K562 (cell line): Measurements from ENCODE around the gene ZSWIM6. TPM values are rescaled to one million over a fixed set of nuclear protein-coding genes. Genes with fewer than 3 reads are reported as not detected.

Source experiments
- CC2D1A ChIP-seq: fragments of 450-650 bp; IDR thresholded peaks from 2 replicates; pipeline ENCODE4 v1.6.1; 2017; ENCODE audit warnings: mild to moderate bottlenecking
- CEBPB ChIP-seq: fragments of 450-650 bp; IDR thresholded peaks from 2 replicates; pipeline ENCODE4 v1.6.1; 2016; ENCODE audit warnings: missing genetic modification characterization, missing compliant biosample characterization
- DIDO1 ChIP-seq: fragments of 450-650 bp; IDR thresholded peaks from 2 replicates; pipeline ENCODE4 v1.6.1; 2016; ENCODE audit warnings: low read depth, missing biosample characterization, missing genetic modification characterization
- EP300 ChIP-seq: IDR thresholded peaks from 2 replicates; pipeline ENCODE4 v1.6.1; 2012; ENCODE audit warnings: low read length, improper control_type of control experiment
- FOXJ3 ChIP-seq: sonication (generic); formaldehyde crosslinking; IDR thresholded peaks from 2 replicates; pipeline ENCODE4 v1.4.0; 2020; ENCODE audit warnings: mild to moderate bottlenecking, missing genetic modification reagents
- GATA2 ChIP-seq: sonication (generic); formaldehyde crosslinking; IDR thresholded peaks from 2 replicates; pipeline ENCODE4 v1.4.0; 2020; ENCODE audit warnings: mild to moderate bottlenecking, missing genetic modification reagents
- HMGN3 ChIP-seq: IDR thresholded peaks from 2 replicates; pipeline ENCODE4 v1.6.1; 2011; ENCODE audit warnings: borderline replicate concordance, low read depth, mild to moderate bottlenecking, mixed read lengths, low read length; ENCODE audit not compliant: insufficient read length; ENCODE audit errors: extremely low read depth
- HSF4 ChIP-seq: fragments of 250-450 bp; sonication (Bioruptor Pico); IDR thresholded peaks from 2 replicates; pipeline ENCODE4 v2.1.2; 2022; ENCODE audit warnings: mild to moderate bottlenecking, moderate library complexity, borderline replicate concordance
- KAT7 ChIP-seq: sonication (generic); formaldehyde crosslinking; IDR thresholded peaks from 2 replicates; pipeline ENCODE4 v1.8.0; 2022; ENCODE audit warnings: missing genetic modification reagents, mild to moderate bottlenecking, borderline replicate concordance
- MCM7 ChIP-seq, 2 experiments: fragments of 450-650 bp; IDR thresholded peaks; 2 replicates each; pipeline ENCODE4 v1.6.1; 2016 to 2018
- NR1H2 ChIP-seq: sonication (generic); formaldehyde crosslinking; IDR thresholded peaks from 2 replicates; pipeline ENCODE4 v1.4.0; 2020; ENCODE audit warnings: mild to moderate bottlenecking, missing genetic modification reagents
- RNF2 ChIP-seq: sonication (generic); IDR thresholded peaks from 2 replicates; pipeline ENCODE4 v1.6.1; 2016
- SMARCB1 ChIP-seq: IDR thresholded peaks from 2 replicates; pipeline ENCODE4 v1.6.1; 2011; ENCODE audit warnings: improper control_type of control experiment, low read depth; ENCODE audit not compliant: insufficient read length
- SRSF7 ChIP-seq: fragments of 200-400 bp; formaldehyde crosslinking; optimal IDR thresholded peaks from 2 replicates; pipeline ENCODE3; 2017; ENCODE audit warnings: mild to moderate bottlenecking, low read depth, low read length
- TEAD2 ChIP-seq: fragments of 450-650 bp; IDR thresholded peaks from 2 replicates; pipeline ENCODE4 v1.6.1; 2016; ENCODE audit warnings: missing genetic modification characterization, control low read depth, missing compliant biosample characterization
- TEAD4 ChIP-seq, 2 experiments: sonication (generic) in 1 of 2; formaldehyde crosslinking in 1 of 2; IDR thresholded peaks; 2 replicates each; pipeline versions ENCODE4 v1.6.1 to v1.8.0; 2012 to 2022; ENCODE audit warnings: borderline replicate concordance in 1 of 2, inconsistent platforms in 1 of 2, low read length in 1 of 2, mild to moderate bottlenecking in 1 of 2, missing genetic modification reagents in 1 of 2
- ZBTB17 ChIP-seq: fragments of 450-650 bp; formaldehyde crosslinking; IDR thresholded peaks from 2 replicates; pipeline ENCODE4 v1.4.0; 2020; ENCODE audit warnings: mild to moderate bottlenecking
- ZFPM2 ChIP-seq: fragments of 250-450 bp; sonication (Bioruptor Pico); IDR thresholded peaks from 2 replicates; pipeline ENCODE4 v1.5.1; 2022; ENCODE audit warnings: mild to moderate bottlenecking
- ZNF311 ChIP-seq: fragments of 250-450 bp; sonication (Bioruptor Pico); IDR thresholded peaks from 2 replicates; pipeline ENCODE4 v1.4.0; 2020; ENCODE audit warnings: mild to moderate bottlenecking, moderate library complexity
- ZNF639 ChIP-seq, 2 experiments: fragments of 200-800 bp in 1 of 2; sonication (Bioruptor generic) in 1 of 2; sonication (generic) in 1 of 2; formaldehyde crosslinking in 1 of 2; IDR thresholded peaks in 1 of 2; conservative IDR thresholded peaks in 1 of 2; 2 replicates each; pipeline versions ENCODE4 v1.5.0 to v1.6.1; 2016 to 2020; ENCODE audit warnings: missing compliant biosample characterization in 1 of 2, missing genetic modification characterization in 1 of 2, missing genetic modification reagents in 1 of 2
- ZNF778 ChIP-seq: fragments of 450-650 bp; formaldehyde crosslinking; IDR thresholded peaks from 2 replicates; pipeline ENCODE4 v1.4.0; 2020; ENCODE audit warnings: mild to moderate bottlenecking, moderate library complexity
- polyA plus RNA-seq, 8 experiments: library from polyadenylated mRNA; depleted of rRNA in 4 of 8; stranded (reverse) in 5 of 8; unstranded in 3 of 8; fragments of >200 nt; fragmentation: Nextera tagmentation in 2 of 8; fragmentation: Illumina TruSeq in 1 of 8; extraction: Ambion mirVana in 2 of 8; extraction: Trizol in 1 of 8; gene quantifications; 2 replicates each; pipeline versions ENCODE4 v1.2.1 to v1.2.3, GENCODE V29; 2011 to 2014; ENCODE audit warnings: inconsistent platforms in 1 of 8, missing spikeins in 1 of 8
- total RNA-seq, 7 experiments: library from RNA; depleted of rRNA in 6 of 7; stranded (reverse); fragments of >200 nt in 6 of 7; fragmentation: Illumina TruSeq in 2 of 7; extraction: Trizol in 2 of 7; gene quantifications; 2 replicates each; pipeline versions ENCODE4 v1.2.1 to v1.2.3, GENCODE V29; 2011 to 2021; ENCODE audit warnings: low replicate concordance in 1 of 7
- TF ChIP-seq, protein P1 (sequence below): fragments of 450-650 bp; IDR thresholded peaks from 2 replicates; pipeline ENCODE4 v1.6.1; 2016
- TF ChIP-seq, protein P2 (sequence below): sonication (generic); formaldehyde crosslinking; IDR thresholded peaks from 2 replicates; pipeline ENCODE4 v1.8.0; 2022; ENCODE audit warnings: mild to moderate bottlenecking, missing genetic modification reagents, borderline replicate concordance
- TF ChIP-seq, protein P3 (sequence below): sonication (generic); formaldehyde crosslinking; IDR thresholded peaks from 2 replicates; pipeline ENCODE4 v1.8.0; 2022; ENCODE audit warnings: mild to moderate bottlenecking, missing genetic modification reagents

Gene ZSWIM6
- total and polyA plus RNA-seq, 9 of the 15 experiments (the other 6 are each of a cell fraction or from before 2014, with no cell fraction given): 0.81 to 3.2 (median 2.0) TPM

GRCh38 chr5:61408476-61409168 lies 76.6 kb downstream of the ZSWIM6 start (continued):
- TF ChIP-seq SRSF7: no peak
- peak; percentile 97 for TF ChIP-seq HMGN3
- TF ChIP-seq GATA2 (CRISPR knock-in tag): no peak
- peak; percentile 98 for TF ChIP-seq CEBPB (tag)
- no peak for TF ChIP-seq FOXJ3 (CRISPR knock-in tag)
- no peak for TF ChIP-seq ZFPM2
- no peak for TF ChIP-seq ZNF311
- TF ChIP-seq SMARCB1: no peak
- TF ChIP-seq, protein P1, sequence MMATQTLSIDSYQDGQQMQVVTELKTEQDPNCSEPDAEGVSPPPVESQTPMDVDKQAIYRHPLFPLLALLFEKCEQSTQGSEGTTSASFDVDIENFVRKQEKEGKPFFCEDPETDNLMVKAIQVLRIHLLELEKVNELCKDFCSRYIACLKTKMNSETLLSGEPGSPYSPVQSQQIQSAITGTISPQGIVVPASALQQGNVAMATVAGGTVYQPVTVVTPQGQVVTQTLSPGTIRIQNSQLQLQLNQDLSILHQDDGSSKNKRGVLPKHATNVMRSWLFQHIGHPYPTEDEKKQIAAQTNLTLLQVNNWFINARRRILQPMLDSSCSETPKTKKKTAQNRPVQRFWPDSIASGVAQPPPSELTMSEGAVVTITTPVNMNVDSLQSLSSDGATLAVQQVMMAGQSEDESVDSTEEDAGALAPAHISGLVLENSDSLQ: peak; percentile 98
- TF ChIP-seq RNF2: peak; percentile 85
- no peak for TF ChIP-seq MCM7 (IDR thresholded peaks at IDR 0.05)
- no peak for TF ChIP-seq HSF4 (CRISPR knock-in tag)
- no peak for TF ChIP-seq NR1H2 (CRISPR knock-in tag)
- TF ChIP-seq EP300: peak; percentile 74
- no peak for TF ChIP-seq DIDO1 (tag)
- no peak for TF ChIP-seq KAT7 (CRISPR knock-in tag)
- TF ChIP-seq, protein P2, sequence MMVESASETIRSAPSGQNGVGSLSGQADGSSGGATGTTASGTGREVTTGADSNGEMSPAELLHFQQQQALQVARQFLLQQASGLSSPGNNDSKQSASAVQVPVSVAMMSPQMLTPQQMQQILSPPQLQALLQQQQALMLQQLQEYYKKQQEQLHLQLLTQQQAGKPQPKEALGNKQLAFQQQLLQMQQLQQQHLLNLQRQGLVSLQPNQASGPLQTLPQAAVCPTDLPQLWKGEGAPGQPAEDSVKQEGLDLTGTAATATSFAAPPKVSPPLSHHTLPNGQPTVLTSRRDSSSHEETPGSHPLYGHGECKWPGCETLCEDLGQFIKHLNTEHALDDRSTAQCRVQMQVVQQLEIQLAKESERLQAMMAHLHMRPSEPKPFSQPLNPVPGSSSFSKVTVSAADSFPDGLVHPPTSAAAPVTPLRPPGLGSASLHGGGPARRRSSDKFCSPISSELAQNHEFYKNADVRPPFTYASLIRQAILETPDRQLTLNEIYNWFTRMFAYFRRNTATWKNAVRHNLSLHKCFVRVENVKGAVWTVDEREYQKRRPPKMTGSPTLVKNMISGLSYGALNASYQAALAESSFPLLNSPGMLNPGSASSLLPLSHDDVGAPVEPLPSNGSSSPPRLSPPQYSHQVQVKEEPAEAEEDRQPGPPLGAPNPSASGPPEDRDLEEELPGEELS (CRISPR knock-in tag): no peak
- no peak for TF ChIP-seq ZBTB17
- TF ChIP-seq TEAD2 (tag): 0 out of 2 replicates have a peak, but pooled peaks have one; percentile 24
- peak; percentile 88 for TF ChIP-seq TEAD4 (IDR thresholded peaks at IDR 0.05; ENCODE audit: low read length)
- no peak; the same call in 1 of the 2 replicates for TF ChIP-seq TEAD4 (CRISPR knock-in tag; IDR thresholded peaks at IDR 0.05; ENCODE audit: borderline replicate concordance)
- no peak for TF ChIP-seq CC2D1A
- TF ChIP-seq, protein P3, sequence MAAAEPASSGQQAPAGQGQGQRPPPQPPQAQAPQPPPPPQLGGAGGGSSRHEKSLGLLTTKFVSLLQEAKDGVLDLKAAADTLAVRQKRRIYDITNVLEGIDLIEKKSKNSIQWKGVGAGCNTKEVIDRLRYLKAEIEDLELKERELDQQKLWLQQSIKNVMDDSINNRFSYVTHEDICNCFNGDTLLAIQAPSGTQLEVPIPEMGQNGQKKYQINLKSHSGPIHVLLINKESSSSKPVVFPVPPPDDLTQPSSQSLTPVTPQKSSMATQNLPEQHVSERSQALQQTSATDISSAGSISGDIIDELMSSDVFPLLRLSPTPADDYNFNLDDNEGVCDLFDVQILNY: 0 out of 2 replicates have a peak, but pooled peaks have one; percentile 22
- TF ChIP-seq ZNF639 (CRISPR knock-in tag; conservative IDR thresholded peaks at IDR 0.05 in 1 of 2, IDR thresholded peaks at IDR 0.05 in 1 of 2): peak in 1 of 2 experiments; percentile 49; a peak in 1 of 4 replicates
- no peak for TF ChIP-seq ZNF778 (CRISPR knock-in tag)
